HG03159 (cell line): Measurements from ENCODE around the gene RAPGEF3.

Source experiments
- ATAC-seq: cut with Tn5 transposase; IDR thresholded peaks from one replicate; pipeline ENCODE4 v1.9.1; 2021; ENCODE audit warnings: mild to moderate bottlenecking, moderate library complexity; ENCODE audit not compliant: unreplicated experiment

Gene RAPGEF3, protein sequence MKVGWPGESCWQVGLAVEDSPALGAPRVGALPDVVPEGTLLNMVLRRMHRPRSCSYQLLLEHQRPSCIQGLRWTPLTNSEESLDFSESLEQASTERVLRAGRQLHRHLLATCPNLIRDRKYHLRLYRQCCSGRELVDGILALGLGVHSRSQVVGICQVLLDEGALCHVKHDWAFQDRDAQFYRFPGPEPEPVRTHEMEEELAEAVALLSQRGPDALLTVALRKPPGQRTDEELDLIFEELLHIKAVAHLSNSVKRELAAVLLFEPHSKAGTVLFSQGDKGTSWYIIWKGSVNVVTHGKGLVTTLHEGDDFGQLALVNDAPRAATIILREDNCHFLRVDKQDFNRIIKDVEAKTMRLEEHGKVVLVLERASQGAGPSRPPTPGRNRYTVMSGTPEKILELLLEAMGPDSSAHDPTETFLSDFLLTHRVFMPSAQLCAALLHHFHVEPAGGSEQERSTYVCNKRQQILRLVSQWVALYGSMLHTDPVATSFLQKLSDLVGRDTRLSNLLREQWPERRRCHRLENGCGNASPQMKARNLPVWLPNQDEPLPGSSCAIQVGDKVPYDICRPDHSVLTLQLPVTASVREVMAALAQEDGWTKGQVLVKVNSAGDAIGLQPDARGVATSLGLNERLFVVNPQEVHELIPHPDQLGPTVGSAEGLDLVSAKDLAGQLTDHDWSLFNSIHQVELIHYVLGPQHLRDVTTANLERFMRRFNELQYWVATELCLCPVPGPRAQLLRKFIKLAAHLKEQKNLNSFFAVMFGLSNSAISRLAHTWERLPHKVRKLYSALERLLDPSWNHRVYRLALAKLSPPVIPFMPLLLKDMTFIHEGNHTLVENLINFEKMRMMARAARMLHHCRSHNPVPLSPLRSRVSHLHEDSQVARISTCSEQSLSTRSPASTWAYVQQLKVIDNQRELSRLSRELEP

DNA sequence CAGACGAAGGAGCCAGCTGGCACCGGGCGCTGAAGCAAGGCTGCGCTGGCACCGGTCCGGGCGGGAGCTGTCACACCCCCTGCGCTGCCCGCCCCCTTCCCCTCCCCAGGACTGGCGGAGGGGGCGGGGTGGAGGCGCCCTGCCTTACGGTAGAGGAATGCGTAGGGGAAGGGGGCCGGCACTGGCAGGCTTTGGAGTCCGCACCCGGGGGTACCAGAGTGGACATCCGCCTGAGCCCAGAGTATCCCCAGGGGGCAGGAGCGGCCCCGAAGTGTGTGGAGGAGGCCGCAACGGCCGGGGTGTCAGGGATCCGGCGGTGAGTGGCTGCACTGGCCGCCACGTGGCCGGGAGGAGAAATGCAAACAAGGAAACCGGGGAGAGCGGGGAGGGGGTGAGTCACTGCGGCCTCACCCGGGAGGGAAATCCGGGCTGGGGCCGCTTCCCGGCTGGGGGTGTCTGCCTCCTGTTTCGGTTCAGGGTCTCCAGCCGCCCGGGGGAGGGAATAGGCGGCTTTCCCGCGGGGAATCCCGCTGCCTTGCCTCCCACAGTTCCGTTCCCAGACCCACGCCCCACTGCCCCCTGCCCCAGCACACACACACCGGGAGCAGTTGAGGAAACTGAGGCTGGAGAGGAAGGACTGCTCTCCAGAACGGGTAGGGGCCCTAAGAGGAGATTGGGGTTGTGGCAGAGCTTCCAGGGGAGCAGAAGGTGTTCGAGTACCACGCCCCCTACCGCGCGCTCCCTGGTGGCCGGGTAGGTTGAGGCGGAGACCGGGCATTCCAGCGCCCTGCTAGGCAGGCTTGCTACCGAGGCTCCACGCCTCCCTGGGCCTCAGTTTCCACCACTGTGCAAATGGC, at the start of gene RAPGEF3:
Gene RAPGEF3, minus strand, starts transcription at position 47 of the 857 bp plus-strand sequence. CDS start 324 bp downstream, outside the sequence.
- ATAC-seq: peak; percentile 54

DNA sequence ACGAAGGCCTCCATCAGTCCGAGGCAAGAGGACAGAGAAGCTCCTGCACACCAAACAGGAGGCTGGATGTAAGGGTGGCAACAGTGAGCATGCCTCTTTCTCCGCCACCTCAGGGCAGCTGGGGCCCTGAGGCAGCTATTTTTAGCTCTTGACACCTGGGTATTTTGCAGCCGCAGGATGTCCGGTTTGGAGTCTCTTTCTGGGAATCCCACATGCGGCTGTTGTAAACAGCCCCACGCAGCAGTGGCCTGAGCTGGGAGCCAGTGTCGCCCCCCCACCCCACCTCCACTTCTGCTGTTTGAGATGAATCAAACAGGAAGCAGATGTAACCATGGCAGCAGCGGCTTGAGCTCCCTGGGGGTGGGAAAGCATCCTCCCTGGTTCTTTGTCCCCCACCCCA, 49.4 kb upstream of the RAPGEF3 start:
- ATAC-seq: peak; percentile 39

DNA sequence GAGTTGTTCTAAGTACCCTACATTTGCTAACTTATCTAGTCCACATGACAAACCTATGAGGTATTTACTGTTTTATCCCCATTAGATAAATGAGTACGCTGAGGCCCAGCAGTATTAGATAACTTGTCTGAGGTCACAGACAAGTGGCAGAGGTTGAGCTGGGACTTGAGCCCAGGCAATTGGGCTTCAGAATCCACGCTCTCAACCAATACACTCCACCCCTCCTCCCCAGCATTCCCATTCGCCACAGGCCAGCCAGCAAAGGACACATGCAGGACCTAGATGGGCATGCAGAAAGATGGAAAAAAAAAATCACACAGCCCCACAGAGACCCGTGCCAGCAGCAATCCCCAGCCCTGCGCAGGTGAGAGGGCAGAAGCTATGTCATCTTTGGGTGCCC, 48.7 kb upstream of the RAPGEF3 start:
- no peak for ATAC-seq

DNA sequence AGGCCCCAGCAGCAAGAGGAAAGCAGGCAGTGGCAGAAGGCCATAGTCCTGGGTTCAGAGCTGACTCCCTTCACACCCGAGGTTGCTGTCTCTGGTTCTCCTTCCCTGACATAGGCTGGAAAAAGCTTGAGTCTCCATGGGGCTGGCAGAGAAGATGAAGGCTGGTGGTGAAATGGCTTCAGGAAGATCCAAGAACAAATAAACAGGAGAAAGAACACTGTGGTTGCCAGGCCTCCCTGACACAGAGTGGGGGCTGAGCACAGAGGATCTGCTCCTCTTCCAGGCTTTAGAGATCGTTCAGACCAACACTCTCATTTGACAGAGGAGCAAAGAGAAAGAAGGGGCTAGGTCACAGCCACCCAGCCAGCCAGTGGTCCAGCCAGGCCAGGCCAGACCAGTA, 46.7 kb upstream of the RAPGEF3 start:
- ATAC-seq: no peak

DNA sequence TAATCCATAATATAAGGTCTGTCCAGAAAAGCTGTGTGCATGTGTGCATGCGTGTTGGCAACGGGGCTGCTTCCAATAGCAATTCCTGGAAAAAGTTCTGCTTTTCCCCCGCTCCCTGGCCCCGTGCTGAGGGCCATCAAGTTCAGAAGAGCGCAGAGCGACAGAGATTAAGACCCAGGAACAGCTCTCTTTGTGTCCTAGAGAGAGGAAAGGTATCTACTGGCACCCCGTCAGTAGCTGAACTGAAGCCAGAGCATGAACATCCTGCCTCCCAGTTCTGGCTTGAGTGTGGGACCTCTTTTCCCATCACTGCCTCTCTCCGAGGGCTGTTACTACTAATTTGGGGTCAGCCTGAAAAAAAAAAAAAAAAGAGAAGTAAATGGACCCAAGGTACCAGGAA, 45.5 kb upstream of the RAPGEF3 start:
- ATAC-seq: no peak

DNA sequence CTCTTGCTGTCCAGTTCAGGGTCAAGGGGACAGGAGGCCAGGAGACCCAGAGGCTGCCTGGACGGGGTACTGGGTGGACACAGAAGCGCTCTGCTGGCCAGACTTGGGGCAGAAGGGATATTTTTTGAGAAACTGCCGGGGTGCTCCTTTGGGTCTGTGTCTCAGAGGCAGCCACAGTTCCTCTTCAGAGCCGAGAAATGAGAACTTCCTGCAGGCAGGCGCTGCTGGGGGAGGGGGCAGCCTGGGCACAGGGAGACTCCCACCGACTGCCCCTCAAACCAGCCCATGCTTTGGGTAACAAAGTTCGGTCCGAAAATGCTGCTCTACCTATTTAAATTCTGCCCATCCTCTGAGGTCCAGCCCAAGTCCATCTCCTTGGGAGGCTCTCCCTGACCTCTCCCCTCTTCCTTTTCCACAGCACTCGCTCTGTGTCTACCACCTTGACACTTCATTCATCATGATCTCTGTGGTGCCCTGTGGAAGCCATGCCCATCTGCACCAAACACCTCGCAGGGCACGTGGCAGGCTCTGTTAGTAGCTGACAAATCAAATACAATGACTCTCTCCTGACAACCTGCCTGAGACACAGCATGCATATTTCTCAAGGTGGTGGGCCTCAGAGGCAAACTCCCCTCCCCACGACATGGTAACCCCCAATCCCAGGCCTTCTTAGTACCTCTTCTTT, 44.7 kb upstream of the RAPGEF3 start:
- no peak for ATAC-seq

DNA sequence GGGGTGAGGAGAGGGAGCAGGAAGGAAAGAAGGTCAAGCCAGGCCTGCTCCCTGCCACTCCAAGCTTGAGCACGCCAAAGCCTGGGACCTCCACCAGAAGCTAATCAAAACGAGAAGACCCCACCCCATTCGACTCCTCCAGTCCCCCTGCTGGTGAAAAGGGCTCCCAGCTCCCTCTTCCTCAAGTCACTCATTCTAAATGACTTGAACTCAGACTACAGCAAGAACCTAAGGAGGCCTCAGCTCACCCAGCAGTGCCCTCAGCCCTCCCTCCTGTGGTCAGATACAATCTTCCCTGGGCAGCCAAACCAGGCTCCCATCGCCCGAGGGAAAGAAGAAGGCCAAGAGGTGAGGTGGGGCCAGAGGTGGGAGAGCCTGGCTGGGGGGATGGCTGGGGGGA, 43.6 kb upstream of the RAPGEF3 start:
- no peak for ATAC-seq

DNA sequence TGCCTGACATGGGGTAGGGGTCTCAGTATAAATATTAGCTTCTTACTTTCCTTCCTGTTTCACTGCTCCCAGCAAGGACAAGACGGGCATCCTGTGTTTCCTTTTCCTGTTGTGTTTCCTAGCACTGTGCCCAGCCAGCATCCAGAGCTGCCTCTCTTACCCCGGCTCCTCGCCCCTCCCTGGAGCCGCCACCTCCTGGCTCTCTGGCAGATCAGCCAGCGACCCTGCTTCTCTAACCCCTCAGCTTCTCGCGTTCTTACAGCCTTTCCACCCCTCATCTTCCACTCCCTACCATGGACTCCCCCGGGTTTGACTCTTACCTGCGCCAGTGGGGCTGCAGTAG, 43.2 kb upstream of the RAPGEF3 start:
- no peak for ATAC-seq

DNA sequence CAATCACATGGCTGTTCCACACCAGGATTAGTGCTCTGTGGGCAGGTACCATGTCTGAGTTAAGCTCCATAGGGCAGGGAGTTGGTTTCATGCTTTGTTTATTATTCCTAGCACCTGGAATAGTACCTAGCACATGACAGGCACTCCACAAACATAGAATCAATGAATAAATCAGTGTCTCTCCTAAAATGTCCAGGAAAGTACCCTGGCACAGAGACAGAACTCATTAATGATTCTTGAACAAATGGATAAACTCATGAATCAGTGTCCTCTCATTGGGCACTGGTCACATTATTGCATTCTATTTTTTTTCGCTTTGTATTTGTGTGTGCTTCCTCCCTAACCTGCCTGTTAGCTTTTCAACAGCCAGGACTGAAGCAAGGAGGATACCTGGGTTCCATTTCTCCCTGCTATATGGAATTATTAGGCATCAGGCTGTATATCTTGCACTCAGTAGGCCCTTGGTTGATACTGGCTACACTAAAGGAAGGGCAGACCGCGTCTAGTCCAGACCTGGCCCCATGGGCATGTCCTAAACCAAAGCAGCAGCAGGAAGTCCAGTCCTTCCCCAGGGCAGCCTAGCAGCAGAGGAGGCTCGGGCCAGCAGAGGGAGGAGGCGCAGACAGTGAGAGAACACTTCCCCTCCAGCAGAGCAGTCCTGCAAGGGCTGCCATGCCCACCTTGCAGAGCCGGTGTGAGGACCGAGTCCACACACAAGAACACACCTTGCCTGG, 42.7 kb upstream of the RAPGEF3 start:
- no peak for ATAC-seq

DNA sequence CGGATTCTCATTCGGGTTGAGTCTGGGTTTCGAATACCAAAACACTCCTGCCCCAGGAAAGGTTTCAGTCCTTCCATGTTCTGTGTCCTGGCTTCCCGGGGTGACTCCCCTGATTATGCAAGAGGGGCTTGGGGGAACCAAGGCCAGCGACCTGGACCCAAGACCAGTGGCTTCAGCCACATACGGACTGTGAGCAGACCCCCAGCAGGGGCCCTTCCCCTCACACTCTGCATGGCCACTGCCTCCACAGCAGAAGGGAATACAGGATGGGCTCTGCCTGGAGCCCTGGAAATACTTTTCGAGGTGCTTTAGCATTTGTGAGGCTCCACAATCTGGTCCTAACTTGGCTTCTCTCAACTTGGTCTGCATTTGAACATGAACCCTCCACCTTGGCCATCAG, 41.9 kb upstream of the RAPGEF3 start:
- ATAC-seq: no peak

DNA sequence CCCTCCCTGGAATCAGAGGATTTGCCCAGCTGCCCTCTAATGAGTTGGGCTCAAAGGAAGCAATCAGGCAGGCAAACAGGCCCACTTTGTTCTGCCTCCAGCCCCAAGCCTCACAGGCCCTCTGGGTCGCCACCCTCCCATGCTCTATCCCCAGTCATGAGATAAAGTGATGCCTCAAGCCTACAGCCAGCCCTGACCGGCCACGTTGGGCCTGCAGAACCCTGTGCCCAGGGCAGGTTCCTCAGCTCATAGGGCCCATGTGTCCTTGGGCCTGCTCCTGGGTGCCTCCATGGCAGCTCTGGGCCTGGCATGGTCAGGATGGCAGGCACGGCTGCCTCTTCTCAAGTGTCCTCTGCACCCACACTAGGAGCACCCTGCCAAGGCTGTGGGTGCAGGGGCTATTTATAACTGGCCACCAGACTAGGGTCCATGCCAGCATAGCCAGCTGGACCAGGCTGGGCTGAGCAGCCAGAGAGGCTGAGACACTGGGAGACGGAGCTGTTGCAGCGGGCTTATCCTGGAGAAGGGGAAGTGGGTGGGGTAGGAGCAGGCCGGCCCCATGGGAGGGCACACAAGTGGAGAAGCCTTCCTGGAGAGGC, 40.8 kb upstream of the RAPGEF3 start:
- no peak for ATAC-seq

DNA sequence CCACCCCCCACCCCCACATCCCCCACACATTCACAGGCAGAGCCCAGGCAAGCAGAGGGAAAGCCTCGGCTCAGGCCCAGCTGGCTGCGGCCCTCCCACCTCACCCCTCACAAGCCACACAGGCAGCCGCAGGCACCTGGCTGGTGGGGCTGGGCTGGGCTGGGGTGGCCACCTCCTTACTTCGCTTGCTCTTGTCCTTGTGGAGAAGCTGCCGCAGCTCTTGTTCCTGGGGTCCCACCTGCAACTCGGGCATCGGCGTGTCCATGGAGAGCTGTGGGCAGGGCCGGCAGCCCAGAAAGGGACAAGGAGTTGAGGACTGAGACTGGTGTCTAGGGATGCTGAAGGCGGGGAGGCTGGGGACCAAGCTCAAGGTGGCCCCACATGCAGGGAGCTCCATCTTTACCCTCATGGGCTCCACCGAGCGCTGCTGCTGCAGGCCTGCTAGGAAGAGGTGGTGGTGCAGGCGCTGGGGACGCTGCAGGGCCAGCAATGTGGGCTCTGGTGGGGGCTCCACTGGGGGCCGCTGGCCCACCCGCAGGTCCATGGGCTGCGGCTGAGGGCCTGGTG, 39.8 kb upstream of the RAPGEF3 start:
- ATAC-seq: no peak

DNA sequence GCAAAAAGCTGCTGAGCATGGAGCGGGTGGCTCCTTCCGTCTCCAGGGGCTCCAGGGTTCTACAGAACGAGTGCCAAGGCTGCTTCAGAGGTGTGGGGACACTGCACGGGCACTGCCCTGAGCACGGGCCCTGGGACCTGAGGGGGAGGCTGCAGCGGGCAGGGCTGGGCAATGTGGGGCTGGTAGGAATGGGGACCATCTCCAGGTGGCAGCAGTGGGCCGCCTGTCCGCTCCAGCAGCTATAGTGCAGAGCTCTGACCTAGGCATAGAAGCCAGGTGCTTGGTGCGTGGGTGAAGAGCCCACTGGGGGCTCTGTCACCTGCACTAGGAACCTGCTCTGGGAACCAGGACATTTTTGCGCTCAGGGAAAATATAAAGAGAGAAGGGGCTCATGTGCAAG, 38.8 kb upstream of the RAPGEF3 start:
- ATAC-seq: no peak

DNA sequence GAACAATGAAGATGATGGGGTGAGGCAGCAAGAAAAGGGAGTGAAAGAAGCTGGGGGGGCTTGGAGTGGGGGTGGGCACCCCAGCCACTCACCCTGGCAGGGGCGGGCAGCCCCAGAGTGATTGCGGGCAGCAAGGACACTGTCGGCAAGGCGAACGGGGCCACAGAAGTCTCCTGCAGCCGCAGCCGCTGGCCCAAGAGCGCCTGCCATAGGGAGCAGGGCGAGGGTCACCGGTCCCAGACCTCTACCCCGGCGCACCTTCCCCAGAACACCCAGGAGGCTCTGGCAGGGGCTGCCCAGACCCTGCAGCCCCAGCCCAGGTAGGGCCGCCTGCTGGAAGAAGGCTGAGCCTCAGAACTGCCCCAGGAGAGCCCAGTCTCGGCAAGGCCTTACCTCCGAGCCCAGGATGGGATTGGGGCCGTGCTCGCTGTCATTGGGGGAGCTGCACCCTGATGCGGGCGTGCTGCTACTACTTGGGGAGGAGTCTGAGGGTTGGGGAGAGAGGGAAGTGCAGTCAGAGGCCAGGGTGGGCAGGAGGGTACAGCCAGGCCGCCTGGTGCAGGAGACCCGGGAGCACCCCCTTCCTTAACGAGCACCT, 37.2 kb upstream of the RAPGEF3 start:
- ATAC-seq: no peak

DNA sequence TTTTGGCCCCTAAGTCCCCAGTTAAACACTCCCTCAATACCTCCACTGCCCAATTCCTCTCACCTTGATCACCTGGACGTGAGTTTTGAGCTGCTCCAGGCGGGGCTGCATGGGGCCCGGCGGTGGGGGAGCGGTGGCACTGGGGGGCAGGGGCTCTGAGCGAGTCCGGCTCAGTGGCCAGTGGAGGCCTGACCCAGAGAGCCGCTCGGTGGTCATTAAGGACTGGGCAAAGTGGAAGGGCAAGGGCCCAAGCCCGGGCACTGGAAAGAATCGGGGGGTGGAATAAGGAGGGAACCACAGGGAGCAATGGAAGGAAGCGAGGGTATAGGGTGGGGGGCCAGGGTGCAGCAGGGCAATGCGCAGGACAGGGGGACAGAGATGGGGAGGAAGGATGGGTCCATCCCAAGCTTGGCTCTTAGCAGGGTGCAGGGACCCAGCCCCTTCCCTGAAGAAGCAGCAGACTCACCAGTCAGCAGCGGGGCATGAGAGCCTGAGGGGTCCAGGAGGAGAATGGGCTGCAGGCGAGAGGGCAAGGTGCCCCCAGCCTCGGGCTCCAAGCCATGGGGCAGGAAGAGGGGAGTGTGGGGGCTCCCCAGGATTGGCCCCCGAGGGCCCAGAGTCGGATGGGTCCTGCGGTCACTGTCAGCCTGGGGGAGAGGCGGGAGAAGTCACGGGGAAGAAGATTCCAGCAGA, 36.6 kb upstream of the RAPGEF3 start:
- ATAC-seq: no peak

DNA sequence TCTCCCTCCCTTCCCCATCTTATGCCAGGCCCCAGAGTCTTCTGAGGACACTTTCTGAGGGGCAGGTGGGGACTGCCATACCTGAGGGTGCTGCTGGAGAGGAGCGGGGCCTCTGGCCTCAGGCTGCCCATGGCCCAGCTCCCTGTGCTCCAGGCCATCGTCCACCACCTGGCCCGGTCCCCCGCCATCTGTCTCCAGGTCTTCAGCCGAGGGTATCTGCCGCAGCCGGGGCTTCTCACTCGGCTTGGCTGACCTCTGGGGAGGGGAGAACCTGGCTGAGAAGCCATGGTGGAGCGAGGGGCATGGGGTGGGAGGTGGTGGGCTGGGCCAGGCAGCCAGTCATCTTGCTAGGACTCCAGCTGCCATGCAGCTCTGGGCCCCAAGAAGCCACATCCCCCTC, 36.0 kb upstream of the RAPGEF3 start:
- ATAC-seq: no peak

DNA sequence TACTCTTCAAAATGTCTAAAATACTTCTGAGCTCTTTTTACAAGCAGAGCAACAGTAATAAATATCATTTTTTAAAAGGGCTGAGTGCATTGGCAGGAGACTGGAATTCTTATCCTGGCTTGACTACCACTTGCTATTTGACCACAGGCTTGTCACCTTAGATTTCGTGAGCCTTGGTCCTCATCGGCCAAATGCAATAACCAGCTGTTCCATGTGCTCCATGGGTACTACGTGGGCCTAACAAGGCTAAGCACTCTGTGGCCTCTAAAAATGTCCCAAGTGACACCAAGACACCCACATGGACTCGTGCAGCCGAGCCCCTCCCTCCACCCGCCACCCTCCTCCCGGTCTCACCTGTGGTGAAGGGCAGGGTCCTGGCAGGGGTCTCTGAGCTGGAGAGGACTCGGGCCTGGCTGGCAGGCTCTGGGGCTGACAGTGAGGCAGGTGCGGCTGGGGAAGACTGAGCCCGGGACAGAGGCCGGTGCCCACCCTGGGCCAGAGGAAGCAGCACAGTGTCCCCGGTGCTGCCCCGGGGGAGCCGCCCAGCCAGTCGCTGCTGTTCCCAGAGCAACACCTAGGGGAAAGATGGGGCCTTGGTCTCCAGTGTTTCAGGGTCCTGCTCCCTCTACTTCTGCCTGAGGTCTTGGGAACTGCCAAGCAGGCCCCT, 34.5 kb upstream of the RAPGEF3 start:
- no peak for ATAC-seq

DNA sequence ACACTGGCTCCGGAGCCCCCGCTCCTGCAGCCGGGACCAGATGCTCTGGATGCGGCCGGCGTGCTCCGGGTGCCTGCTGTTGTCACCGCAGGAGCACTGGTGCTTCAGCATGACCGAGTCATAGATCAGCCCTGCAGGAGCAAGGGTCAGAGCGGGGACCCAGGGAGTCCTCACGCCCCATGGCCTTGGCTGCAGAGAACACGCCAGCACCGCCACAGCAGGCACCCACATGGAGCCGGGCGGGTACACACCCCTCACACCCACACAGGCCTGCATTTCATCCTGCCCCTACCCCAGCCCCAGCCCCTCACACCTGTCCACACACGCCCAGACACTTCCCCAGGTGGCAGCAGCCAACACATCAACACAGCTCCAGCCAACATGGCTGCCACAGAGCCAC, 33.2 kb upstream of the RAPGEF3 start:
- ATAC-seq: no peak
